Prostate gland (tissue), 2 donors: ENCODE measurements around the gene ZGPAT. TPM values are rescaled to one million over a fixed set of nuclear protein-coding genes. Genes with fewer than 3 reads are reported as not detected.

Source experiments
- DNase-seq: peaks from one replicate; pipeline ENCODE4 v3.0.0-alpha.2; 2019; ENCODE audit warnings: low spot score
- H3K27ac ChIP-seq, 2 donors: fragments of 200-600 bp; sonication (generic); 2 replicates each; pipeline ENCODE4 v1.5.1; 2017 to 2019
- H3K27me3 ChIP-seq: fragments of 200-600 bp; sonication (generic); replicated peaks from 2 replicates; pipeline ENCODE4 v1.5.1; 2019; ENCODE audit not compliant: insufficient read depth
- H3K36me3 ChIP-seq, 2 donors: fragments of 200-600 bp; sonication (generic); 1 replicate in 1 of 2; 2 replicates in 1 of 2; pipeline versions ENCODE4 v1.5.1 to v1.8.1; 2017 to 2019
- H3K4me1 ChIP-seq: fragments of 200-600 bp; sonication (generic); replicated peaks from 2 replicates; pipeline ENCODE4 v1.5.1; 2019
- H3K4me3 ChIP-seq, 2 donors: fragments of 200-600 bp; sonication (generic); 2 replicates each; pipeline ENCODE4 v1.5.1; 2017 to 2019
- H3K9me3 ChIP-seq: fragments of 200-600 bp; sonication (generic); 2 replicates; pipeline ENCODE4 v1.5.1; 2017
- CTCF ChIP-seq, 4 experiments: fragments of 200-600 bp in 2 of 4; fragments of 450-650 bp in 2 of 4; sonication (generic) in 2 of 4; IDR thresholded peaks; 1 replicate in 3 of 4; 2 replicates in 1 of 4; pipeline ENCODE4 v1.5.1; 2016 to 2019; ENCODE audit warnings: antibody characterized with exemption in 4 of 4, mild to moderate bottlenecking in 2 of 4, moderate library complexity in 2 of 4
- POLR2A ChIP-seq: fragments of 450-650 bp; IDR thresholded peaks from one replicate; pipeline ENCODE4 v1.6.1; 2016; ENCODE audit warnings: antibody characterized with exemption, mild to moderate bottlenecking
- POLR2AphosphoS5 ChIP-seq: sonication (generic); formaldehyde crosslinking; IDR thresholded peaks from one replicate; pipeline ENCODE4 v1.6.1; 2017; ENCODE audit warnings: antibody characterized with exemption
- WGBS: methylation state at CpG from one replicate; pipeline ENCODE4 v1.1.5; 2018; 5-methylcytosine and 5-hydroxymethylcytosine counted together
- intact Hi-C: fragments of 100-400 bp; cut with DNase I; formaldehyde crosslinking; loops from one replicate; pipeline ENCODE4 v1.14.2; 2022
- total RNA-seq, 2 donors: library from RNA; depleted of rRNA; stranded (reverse); fragments of >200 nt; gene quantifications; one replicate each; pipeline ENCODE4 v1.1.0, GENCODE V29; 2016

Gene ZGPAT
- total RNA-seq, 2 donors from 2014 or later = 29.3 to 55.5 TPM

GRCh38 chr20:63737945-63738686 lies 30.3 kb downstream of the ZGPAT start:
- Histone ChIP-seq H3K27me3 (no peaks in the 10 kb centered on the region), H3K4me3 (peak overlapping the region; percentile 13 to 24), H3K4me1 (peaks cover 33% of the 10 kb centered on the region), H3K9me3 (no peaks in the 10 kb centered on the region), H3K36me3 (peaks cover 4% of the 10 kb centered on the region in 2 donors), H3K27ac (peak overlapping the region; percentile 86 to 90)
- WGBS = 75% methylated on average over 17 of the region's 43 CpGs
- intact Hi-C loops = loop anchor here (2.0 to 5.0 kb wide), 2 partner anchors 29 to 81 kb away; partner anchors contain the start of genes RTEL1 and ZGPAT
- TF ChIP-seq POLR2AphosphoS5 = no peak
- TF ChIP-seq CTCF (IDR thresholded peaks at IDR 0.05) = no peak
- TF ChIP-seq POLR2A = no peak
- no peak for DNase-seq

- no peak for TF ChIP-seq POLR2A
- no peak for TF ChIP-seq POLR2AphosphoS5
- no peak for TF ChIP-seq CTCF (IDR thresholded peaks at IDR 0.05)
- Histone ChIP-seq H3K4me1 (peaks cover 35% of the 10 kb centered on the region), H3K27me3 (no peaks in the 10 kb centered on the region), H3K4me3 (peak overlapping the region; percentile 41 to 43), H3K9me3 (no peaks in the 10 kb centered on the region), H3K27ac (peak overlapping the region; percentile 86 to 90), H3K36me3 (peaks cover 4% of the 10 kb centered on the region in 2 donors)
- intact Hi-C loops = loop anchor here (2.0 to 5.0 kb wide), 2 partner anchors 30 to 81 kb away; partner anchors contain the start of genes RTEL1 and ZGPAT
- peak; percentile 54 for DNase-seq
- 25% methylated on average over 26 of the region's 26 CpGs for WGBS
Measured at GRCh38 chr20:63738687-63739129, 30.9 kb downstream of the ZGPAT start.

- peak; percentile 71 for DNase-seq
- peak within 1 kb of the TSS; percentile 72 to 75 for H3K4me3 ChIP-seq
- peaks cover 4% of the 10 kb centered on the region in 2 donors for H3K36me3 ChIP-seq
- under 1% methylated on average over 29 of the region's 136 CpGs for WGBS
- peaks cover 35% of the 10 kb centered on the region for H3K4me1 ChIP-seq
- TF ChIP-seq CTCF (IDR thresholded peaks at IDR 0.05) = peak in 1 of 4 experiments; percentile 7
- peak; percentile 27 for TF ChIP-seq POLR2A
- no peak for TF ChIP-seq POLR2AphosphoS5
- peak within 1 kb of the TSS; percentile 96 for H3K27ac ChIP-seq
- H3K9me3 ChIP-seq = no peaks in the 10 kb centered on the region
- H3K27me3 ChIP-seq = no peaks in the 10 kb centered on the region
- intact Hi-C loops = loop anchor here (2.0 to 10.0 kb wide), 4 partner anchors 31 to 225 kb away; partner anchors contain the start of genes GMEB2, RTEL1, ZGPAT and ZNF512B
Measured at GRCh38 chr20:63739130-63740069, 31.6 kb downstream of the ZGPAT start, which contains the start of gene SLC2A4RG. SLC2A4RG (plus strand) TSS chr20:63739776; CDS start chr20:63739913, 137 bp downstream.

GRCh38 chr20:63740070-63740626 lies 32.3 kb downstream of the ZGPAT start:
- peaks cover 0 to 2% of the 10 kb centered on the region in 2 donors for H3K36me3 ChIP-seq
- intact Hi-C loops = loop anchor here (2.0 to 10.0 kb wide), 2 partner anchors 113 to 225 kb away; partner anchors contain the start of genes GMEB2 and ZNF512B
- H3K4me1 ChIP-seq = peaks cover 35% of the 10 kb centered on the region
- no peak for DNase-seq
- H3K9me3 ChIP-seq = no peaks in the 10 kb centered on the region
- H3K4me3 ChIP-seq = peak overlapping the region; percentile 72 to 75
- 0% methylated on average over 3 of the region's 80 CpGs for WGBS
- no peaks in the 10 kb centered on the region for H3K27me3 ChIP-seq
- no peak for TF ChIP-seq POLR2A
- no peak for TF ChIP-seq POLR2AphosphoS5
- TF ChIP-seq CTCF (IDR thresholded peaks at IDR 0.05) = no peak
- peak overlapping the region; percentile 96 for H3K27ac ChIP-seq
